ENCODE measurements around the gene SFPQ.
A peak's percentile ranks its signal among the peaks of the same experiment; 100 is the strongest.

SFPQ gene

DNA sequence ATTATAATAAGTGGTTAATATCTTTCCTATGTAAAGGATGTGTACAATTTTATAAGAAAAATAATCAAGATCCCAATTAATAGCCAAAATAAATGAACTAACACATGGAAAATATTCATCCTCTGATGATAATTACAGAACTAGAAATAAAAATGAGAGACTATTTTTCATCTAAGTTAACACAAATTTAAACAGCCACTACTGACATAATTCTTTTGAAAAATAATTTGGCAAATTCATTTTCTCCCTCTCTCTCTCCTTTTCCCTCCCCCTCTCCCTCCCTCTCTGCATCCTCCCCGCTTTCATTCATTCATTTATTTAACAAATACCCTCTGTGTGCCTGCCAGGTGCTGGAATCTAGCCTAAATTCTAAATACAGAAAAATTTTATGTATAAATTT, 10.3 kb upstream of the SFPQ start:
- peaks cover 5% of the 10 kb centered on the region for H3K4me1 Mint-ChIP-seq
- no peak overlapping the region for H3K27ac Mint-ChIP-seq
- no peaks in the 10 kb centered on the region for H3K36me3 Mint-ChIP-seq (ENCODE audit: low read depth)
- TF ChIP-seq, protein P1, sequence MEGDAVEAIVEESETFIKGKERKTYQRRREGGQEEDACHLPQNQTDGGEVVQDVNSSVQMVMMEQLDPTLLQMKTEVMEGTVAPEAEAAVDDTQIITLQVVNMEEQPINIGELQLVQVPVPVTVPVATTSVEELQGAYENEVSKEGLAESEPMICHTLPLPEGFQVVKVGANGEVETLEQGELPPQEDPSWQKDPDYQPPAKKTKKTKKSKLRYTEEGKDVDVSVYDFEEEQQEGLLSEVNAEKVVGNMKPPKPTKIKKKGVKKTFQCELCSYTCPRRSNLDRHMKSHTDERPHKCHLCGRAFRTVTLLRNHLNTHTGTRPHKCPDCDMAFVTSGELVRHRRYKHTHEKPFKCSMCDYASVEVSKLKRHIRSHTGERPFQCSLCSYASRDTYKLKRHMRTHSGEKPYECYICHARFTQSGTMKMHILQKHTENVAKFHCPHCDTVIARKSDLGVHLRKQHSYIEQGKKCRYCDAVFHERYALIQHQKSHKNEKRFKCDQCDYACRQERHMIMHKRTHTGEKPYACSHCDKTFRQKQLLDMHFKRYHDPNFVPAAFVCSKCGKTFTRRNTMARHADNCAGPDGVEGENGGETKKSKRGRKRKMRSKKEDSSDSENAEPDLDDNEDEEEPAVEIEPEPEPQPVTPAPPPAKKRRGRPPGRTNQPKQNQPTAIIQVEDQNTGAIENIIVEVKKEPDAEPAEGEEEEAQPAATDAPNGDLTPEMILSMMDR (IDR thresholded peaks at IDR 0.05; ENCODE audit: unreplicated experiment in 3 of 3): no peak
- H3K9me3 Mint-ChIP-seq: no peaks in the 10 kb centered on the region
- no peak overlapping the region for H3K4me3 Mint-ChIP-seq
- peaks cover 3% of the 10 kb centered on the region for H3K27me3 Mint-ChIP-seq (ENCODE audit: low read depth)

- no peaks in the 10 kb centered on the region for H3K9me3 Mint-ChIP-seq
- peaks cover 3% of the 10 kb centered on the region for H3K27me3 Mint-ChIP-seq (ENCODE audit: low read depth)
- TF ChIP-seq, protein P1 (IDR thresholded peaks at IDR 0.05; ENCODE audit: unreplicated experiment in 3 of 3): peak; percentile 80 to 92 (median 83)
- H3K36me3 Mint-ChIP-seq (ENCODE audit: low read depth): no peaks in the 10 kb centered on the region
- H3K27ac Mint-ChIP-seq: peak overlapping the region in 1 of 3 experiments; percentile 10
- H3K4me1 Mint-ChIP-seq: peaks cover 5% of the 10 kb centered on the region
- H3K4me3 Mint-ChIP-seq: peak overlapping the region in 2 of 3 experiments; percentile 17 to 19
Observed at GRCh38 chr1:35202048-35202719, 9.2 kb upstream of the SFPQ start.

DNA sequence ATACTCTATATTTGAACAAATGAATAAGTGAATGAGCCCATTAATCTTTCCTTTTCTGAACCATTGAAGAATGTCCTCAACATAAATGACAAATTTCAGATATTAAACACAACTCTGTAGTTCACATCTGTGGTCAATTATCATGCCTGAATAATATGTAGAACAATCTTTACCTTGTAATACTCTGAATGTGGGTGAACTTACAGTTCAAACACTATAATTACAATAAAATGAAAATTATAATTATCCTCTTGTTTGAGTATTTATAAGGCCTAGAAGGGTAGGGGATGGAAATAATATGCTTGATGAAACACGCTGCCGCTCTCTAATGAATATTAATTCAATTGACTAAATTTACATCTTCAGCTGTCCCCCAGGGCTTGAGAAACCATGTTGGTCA, 8.7 kb upstream of the SFPQ start:
- TF ChIP-seq, protein P1 (IDR thresholded peaks at IDR 0.05; ENCODE audit: unreplicated experiment in 3 of 3): no peak
- no peaks in the 10 kb centered on the region for H3K9me3 Mint-ChIP-seq
- H3K27me3 Mint-ChIP-seq (ENCODE audit: low read depth): peaks cover 3% of the 10 kb centered on the region
- no peak overlapping the region for H3K27ac Mint-ChIP-seq
- H3K36me3 Mint-ChIP-seq (ENCODE audit: low read depth): no peaks in the 10 kb centered on the region
- H3K4me3 Mint-ChIP-seq: no peak overlapping the region
- peaks cover 5% of the 10 kb centered on the region for H3K4me1 Mint-ChIP-seq

DNA sequence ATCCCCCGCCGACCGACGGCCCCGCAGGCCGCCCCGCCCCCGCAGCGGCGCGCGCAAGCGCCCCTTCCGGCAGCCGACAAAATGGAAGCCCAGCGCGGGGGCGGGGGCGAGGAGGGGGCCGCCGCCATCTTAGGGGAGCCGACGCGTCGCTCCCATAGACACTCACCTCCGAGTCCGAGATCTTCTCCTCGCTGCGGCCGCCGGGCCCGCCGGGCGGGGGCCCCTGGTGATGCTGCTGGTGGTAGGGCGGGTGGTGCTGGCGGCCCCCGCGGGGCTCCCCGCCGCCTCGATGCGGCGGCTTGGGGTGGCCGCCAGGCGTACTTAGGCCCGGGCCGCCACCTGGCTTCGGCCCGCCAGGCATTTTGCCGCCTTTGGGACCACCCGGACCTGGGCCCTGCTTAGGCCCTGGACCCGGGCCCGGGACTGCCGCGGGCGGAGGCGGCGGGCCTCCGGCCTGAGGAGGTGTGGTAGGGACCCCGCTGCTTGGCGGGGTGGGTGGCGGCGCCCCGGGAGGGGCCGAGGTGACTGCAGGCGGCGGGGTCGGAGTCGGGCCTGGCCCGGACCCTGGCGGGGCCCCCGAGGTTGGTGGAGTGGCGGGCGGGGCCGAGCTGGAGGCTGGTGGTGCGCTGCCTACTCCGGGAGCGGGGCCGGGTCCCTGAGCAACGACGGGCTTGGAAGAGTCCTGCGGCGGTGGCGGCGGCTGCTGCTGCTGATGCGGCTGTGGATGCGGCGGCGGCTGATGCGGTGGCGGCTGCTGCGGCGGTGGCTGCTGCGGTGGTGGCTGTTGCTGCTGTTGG, 691 bp downstream of the SFPQ start:
- Mint-ChIP-seq H3K9me3 (no peaks in the 10 kb centered on the region), H3K36me3 (ENCODE audit: low read depth) (peaks cover 47% of the 10 kb centered on the region), H3K27me3 (ENCODE audit: low read depth) (peaks cover 3% of the 10 kb centered on the region), H3K27ac (peak overlapping the region; percentile 77 to 97 (median 92)), H3K4me3 (peak overlapping the region; percentile 92 to 99 (median 98)), H3K4me1 (peaks cover 53% of the 10 kb centered on the region)
- TF ChIP-seq, protein P1 (IDR thresholded peaks at IDR 0.05; ENCODE audit: unreplicated experiment in 3 of 3): peak in 2 of 3 experiments; percentile 18 to 43

- Mint-ChIP-seq H3K27ac (peak overlapping the region; percentile 69 to 92 (median 89)), H3K9me3 (no peaks in the 10 kb centered on the region), H3K4me1 (peaks cover 57% of the 10 kb centered on the region), H3K4me3 (peak overlapping the region; percentile 92 to 99 (median 98)), H3K36me3 (ENCODE audit: low read depth) (peaks cover 54% of the 10 kb centered on the region), H3K27me3 (ENCODE audit: low read depth) (peaks cover 3% of the 10 kb centered on the region)
- TF ChIP-seq, protein P1 (IDR thresholded peaks at IDR 0.05; ENCODE audit: unreplicated experiment in 3 of 3): no peak
Observed at GRCh38 chr1:35191429-35192055, 1.4 kb downstream of the SFPQ start.
